ENCODE measurements around the gene CLPTM1L.
"Not testable (repeated sequence)": the region's sequence is repeated elsewhere in the genome, so short reads cannot be mapped to it uniquely, and the experiment has no call there.

CLPTM1L gene

DNA sequence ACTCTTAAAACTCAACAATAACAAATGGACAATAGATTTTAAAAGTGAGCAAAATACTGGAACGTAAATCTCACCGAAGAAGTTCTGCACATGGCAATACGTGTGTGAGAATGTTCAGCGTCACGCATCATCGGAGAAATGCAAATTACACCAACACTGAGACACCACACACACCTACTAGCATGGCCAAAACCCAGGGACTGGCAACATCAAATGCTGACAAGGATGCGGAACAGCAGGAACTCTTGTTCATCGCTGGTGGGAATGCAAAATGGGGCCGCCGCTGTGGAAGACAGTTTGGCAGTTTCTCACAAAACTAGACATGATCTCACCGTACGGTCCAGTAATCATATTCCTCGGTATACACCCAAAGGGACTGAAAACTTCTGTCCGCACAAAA, 21.6 kb upstream of the CLPTM1L start:
- Histone ChIP-seq H3K9me3 (ENCODE audit: control insufficient read depth in 1 of 2, low read length in 2 of 2) (no peaks in the 10 kb centered on the region), H3K4me3 (ENCODE audit: low read depth in 1 of 2, low read length in 2 of 2) (no peak overlapping the region), H3K4me1 (ENCODE audit: control insufficient read depth in 1 of 2, insufficient read depth in 2 of 2, low read length in 2 of 2) (no peaks in the 10 kb centered on the region), H3K27ac (ENCODE audit: low read length) (no peak overlapping the region), H3K36me3 (ENCODE audit: control insufficient read depth in 1 of 2, insufficient read depth in 2 of 2, low read length in 2 of 2) (no peaks in the 10 kb centered on the region), H3K27me3 (ENCODE audit: low read depth, low read length) (no peaks in the 10 kb centered on the region)

DNA sequence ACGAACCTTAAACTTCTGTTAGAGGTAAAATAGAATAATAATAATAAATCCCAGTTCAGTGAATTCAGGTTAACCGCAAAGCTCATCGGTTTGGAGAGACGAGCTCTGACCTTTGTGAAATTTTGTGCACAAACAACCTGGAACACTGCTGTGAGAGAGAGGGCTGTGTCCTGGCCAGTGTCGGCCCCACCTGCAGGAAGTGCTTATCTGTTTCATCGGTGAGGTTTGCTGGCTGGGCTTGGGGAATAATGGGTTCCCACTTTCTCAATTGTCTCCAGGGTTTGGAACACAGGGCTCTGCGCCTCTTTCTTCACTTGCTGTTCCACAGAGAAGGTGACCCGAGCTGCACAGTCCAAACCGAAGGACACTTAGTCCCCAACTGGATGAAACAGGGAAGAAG, 19.3 kb upstream of the CLPTM1L start:
- Histone ChIP-seq H3K4me3 (ENCODE audit: low read depth in 1 of 2, low read length in 2 of 2) (no peak overlapping the region), H3K27ac (ENCODE audit: low read length) (no peak overlapping the region), H3K27me3 (ENCODE audit: low read depth, low read length) (peaks cover 4% of the 10 kb centered on the region), H3K9me3 (ENCODE audit: control insufficient read depth in 1 of 2, low read length in 2 of 2) (no peaks in the 10 kb centered on the region), H3K36me3 (ENCODE audit: control insufficient read depth in 1 of 2, insufficient read depth in 2 of 2, low read length in 2 of 2) (no peaks in the 10 kb centered on the region), H3K4me1 (ENCODE audit: control insufficient read depth in 1 of 2, insufficient read depth in 2 of 2, low read length in 2 of 2) (no peaks in the 10 kb centered on the region)

DNA sequence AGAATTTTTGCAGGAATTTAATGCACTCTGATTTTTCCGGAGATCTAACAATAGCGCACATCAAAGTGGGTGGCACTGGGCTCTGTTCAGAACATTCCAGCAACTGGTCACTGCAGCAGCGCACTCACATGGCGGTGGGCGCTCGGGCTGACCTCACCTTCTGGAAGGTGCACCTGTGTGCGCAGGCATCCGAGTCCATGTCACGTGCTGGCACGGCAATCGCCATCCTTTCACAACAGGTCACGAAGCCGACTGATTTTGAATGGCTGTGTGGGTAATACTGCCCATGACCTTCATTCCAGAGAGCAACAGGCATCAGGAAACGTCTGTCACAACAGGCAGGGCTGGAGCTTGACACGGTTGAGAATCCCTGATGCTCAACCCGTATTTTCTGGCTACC, 18.7 kb upstream of the CLPTM1L start:
- Histone ChIP-seq H3K36me3 (ENCODE audit: control insufficient read depth in 1 of 2, insufficient read depth in 2 of 2, low read length in 2 of 2) (no peaks in the 10 kb centered on the region), H3K4me1 (ENCODE audit: control insufficient read depth in 1 of 2, insufficient read depth in 2 of 2, low read length in 2 of 2) (no peaks in the 10 kb centered on the region), H3K4me3 (ENCODE audit: low read depth in 1 of 2, low read length in 2 of 2) (no peak overlapping the region), H3K27me3 (ENCODE audit: low read depth, low read length) (peaks cover 4% of the 10 kb centered on the region), H3K9me3 (ENCODE audit: control insufficient read depth in 1 of 2, low read length in 2 of 2) (no peaks in the 10 kb centered on the region), H3K27ac (ENCODE audit: low read length) (no peak overlapping the region)

DNA sequence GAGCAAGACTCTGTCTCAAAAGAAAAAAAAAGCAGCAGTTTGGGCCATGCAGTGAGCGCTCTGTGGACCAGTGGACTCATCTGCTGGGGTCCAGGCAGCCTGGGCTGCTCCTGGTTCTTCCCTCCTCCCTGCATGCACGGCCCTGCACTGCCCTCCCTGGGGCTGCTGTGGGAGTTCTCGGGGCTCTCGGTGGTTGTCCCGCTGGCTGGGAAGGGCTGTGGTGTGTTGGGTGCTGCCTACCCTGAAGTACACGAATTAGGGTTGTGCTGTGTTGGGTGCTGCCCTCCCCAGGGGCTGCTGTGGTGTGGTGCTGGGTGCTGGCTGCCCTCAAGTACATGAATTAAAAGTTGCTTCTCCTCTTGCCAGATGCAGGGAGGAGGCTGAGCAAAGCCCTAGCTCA, 18.3 kb upstream of the CLPTM1L start:
- H3K27ac ChIP-seq (ENCODE audit: low read length): no peak overlapping the region
- no peak overlapping the region for H3K4me3 ChIP-seq (ENCODE audit: low read depth in 1 of 2, low read length in 2 of 2)
- H3K36me3 ChIP-seq (ENCODE audit: control insufficient read depth in 1 of 2, insufficient read depth in 2 of 2, low read length in 2 of 2): no peaks in the 10 kb centered on the region
- H3K27me3 ChIP-seq (ENCODE audit: low read depth, low read length): peaks cover 4% of the 10 kb centered on the region
- no peaks in the 10 kb centered on the region for H3K9me3 ChIP-seq (ENCODE audit: control insufficient read depth in 1 of 2, low read length in 2 of 2)
- H3K4me1 ChIP-seq (ENCODE audit: control insufficient read depth in 1 of 2, insufficient read depth in 2 of 2, low read length in 2 of 2): no peaks in the 10 kb centered on the region

DNA sequence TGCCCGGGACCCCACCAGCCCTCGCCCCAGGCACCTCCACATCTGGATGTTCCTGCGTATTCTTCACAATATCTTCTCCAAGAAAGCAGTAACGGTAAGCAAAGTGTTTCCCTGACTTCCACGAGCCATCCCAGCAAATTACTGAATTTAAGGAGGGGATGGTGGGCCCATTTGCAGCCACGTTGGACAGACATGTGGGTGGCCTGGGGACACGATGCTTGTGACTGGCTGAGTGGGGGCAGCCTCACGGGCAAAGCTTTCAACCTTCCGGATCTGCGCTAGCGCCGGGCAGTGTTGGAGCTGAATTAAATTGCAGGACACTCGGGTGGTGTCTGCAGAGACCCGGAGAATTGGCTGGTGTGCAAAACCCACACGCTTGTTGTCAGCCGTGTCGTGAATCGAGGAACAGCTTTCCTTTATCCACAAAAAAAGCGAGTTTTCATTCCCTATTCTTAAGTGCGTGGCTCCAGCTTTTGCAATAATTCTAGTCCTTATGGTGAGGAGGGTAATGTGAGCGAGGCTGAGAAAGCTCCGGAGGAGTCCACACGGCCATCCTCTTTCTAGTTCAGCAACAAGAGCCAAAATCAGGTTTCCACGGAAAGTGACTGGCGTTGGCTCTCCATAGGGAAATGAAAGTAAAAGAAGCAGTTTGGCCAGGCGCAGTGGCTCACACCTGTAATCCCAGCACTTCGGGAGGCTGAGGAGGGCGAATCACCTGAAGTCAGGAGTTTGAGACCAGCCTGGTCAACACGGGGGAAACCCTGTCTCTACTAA, 17.5 kb upstream of the CLPTM1L start:
- Histone ChIP-seq H3K4me3 (ENCODE audit: low read depth in 1 of 2, low read length in 2 of 2) (no peak overlapping the region), H3K27ac (ENCODE audit: low read length) (no peak overlapping the region), H3K36me3 (ENCODE audit: control insufficient read depth in 1 of 2, insufficient read depth in 2 of 2, low read length in 2 of 2) (no peaks in the 10 kb centered on the region), H3K4me1 (ENCODE audit: control insufficient read depth in 1 of 2, insufficient read depth in 2 of 2, low read length in 2 of 2) (no peaks in the 10 kb centered on the region), H3K27me3 (ENCODE audit: low read depth, low read length) (peaks cover 4% of the 10 kb centered on the region), H3K9me3 (ENCODE audit: control insufficient read depth in 1 of 2, low read length in 2 of 2) (no peaks in the 10 kb centered on the region)

DNA sequence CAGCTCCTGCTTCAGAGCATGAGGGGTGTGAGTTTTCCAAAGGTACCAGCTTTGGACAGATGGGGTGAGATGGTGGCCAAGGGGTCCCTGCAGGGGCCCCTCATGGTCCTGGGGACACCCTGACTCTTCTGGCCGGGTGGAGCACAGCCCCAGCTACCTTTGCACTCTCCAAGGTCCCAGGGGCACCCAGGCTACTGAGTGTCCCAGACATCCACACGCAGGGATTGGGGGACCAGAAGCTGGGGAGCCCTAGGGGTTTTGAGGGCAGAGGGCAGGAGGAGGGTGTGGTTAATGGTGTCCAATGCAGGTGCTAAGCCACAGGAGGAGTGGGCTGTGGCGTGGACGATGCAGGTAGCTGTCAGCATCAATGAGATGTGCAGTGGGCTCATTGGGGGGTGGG, 16.0 kb upstream of the CLPTM1L start:
- Histone ChIP-seq H3K27ac (ENCODE audit: low read length) (no peak overlapping the region), H3K27me3 (ENCODE audit: low read depth, low read length) (peaks cover 4% of the 10 kb centered on the region), H3K9me3 (ENCODE audit: control insufficient read depth in 1 of 2, low read length in 2 of 2) (no peaks in the 10 kb centered on the region)

DNA sequence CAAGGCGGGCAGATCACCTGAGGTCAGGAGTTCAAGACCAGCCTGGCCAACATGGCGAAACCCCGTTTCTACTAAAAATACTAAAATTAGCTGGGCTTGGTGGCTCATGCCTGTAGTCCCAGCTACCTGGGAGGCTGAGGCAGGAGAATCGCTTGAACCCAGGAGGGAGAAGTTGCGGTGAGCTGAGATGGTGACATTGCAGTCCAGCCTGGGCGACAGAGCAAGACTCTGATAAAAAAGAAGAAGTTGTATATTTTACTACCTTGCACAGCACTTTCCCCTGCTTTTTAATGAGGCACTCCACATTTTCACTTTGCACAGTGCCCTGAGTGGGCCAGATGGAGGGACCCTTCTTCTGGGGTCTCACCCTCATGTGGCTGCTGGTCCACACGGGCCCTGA, 15.5 kb upstream of the CLPTM1L start:
- H3K9me3 ChIP-seq (ENCODE audit: control insufficient read depth in 1 of 2, low read length in 2 of 2); H3K4me3 ChIP-seq (ENCODE audit: low read depth in 1 of 2, low read length in 2 of 2); H3K27ac ChIP-seq (ENCODE audit: low read length); H3K27me3 ChIP-seq (ENCODE audit: low read depth, low read length); H3K4me1 ChIP-seq (ENCODE audit: control insufficient read depth in 1 of 2, insufficient read depth in 2 of 2, low read length in 2 of 2); H3K36me3 ChIP-seq (ENCODE audit: control insufficient read depth in 1 of 2, insufficient read depth in 2 of 2, low read length in 2 of 2): not testable (repeated sequence)

More for the DNA sequence above, 16.0 kb upstream of the CLPTM1L start:
- no peak overlapping the region for H3K4me3 ChIP-seq (ENCODE audit: low read depth in 1 of 2, low read length in 2 of 2)
- H3K4me1 ChIP-seq (ENCODE audit: control insufficient read depth in 1 of 2, insufficient read depth in 2 of 2, low read length in 2 of 2): no peaks in the 10 kb centered on the region
- no peaks in the 10 kb centered on the region for H3K36me3 ChIP-seq (ENCODE audit: control insufficient read depth in 1 of 2, insufficient read depth in 2 of 2, low read length in 2 of 2)

DNA sequence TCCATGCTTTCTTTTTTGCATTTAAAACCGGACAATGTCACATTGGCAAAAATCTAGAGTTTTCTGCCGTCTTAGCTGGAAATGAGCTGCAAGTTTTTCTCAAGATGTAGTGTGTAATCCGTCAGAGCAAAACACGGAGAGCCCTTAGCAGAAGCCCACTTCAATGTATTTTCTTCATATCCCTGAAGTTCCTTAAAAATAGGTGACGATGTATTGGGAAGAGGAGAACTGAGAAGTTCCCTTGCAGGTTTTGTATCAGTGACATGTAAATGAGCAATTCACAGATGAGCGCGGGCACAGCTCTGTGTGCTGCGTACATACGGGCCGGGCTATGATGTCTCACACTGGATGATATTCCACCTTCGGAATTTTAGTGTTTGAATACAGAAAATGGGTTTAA, 14.8 kb upstream of the CLPTM1L start:
- peaks cover 4% of the 10 kb centered on the region for H3K27me3 ChIP-seq (ENCODE audit: low read depth, low read length)
- no peaks in the 10 kb centered on the region for H3K36me3 ChIP-seq (ENCODE audit: control insufficient read depth in 1 of 2, insufficient read depth in 2 of 2, low read length in 2 of 2)
- H3K27ac ChIP-seq (ENCODE audit: low read length): no peak overlapping the region
- no peaks in the 10 kb centered on the region for H3K9me3 ChIP-seq (ENCODE audit: control insufficient read depth in 1 of 2, low read length in 2 of 2)
- H3K4me3 ChIP-seq (ENCODE audit: low read depth in 1 of 2, low read length in 2 of 2): no peak overlapping the region
- no peaks in the 10 kb centered on the region for H3K4me1 ChIP-seq (ENCODE audit: control insufficient read depth in 1 of 2, insufficient read depth in 2 of 2, low read length in 2 of 2)

DNA sequence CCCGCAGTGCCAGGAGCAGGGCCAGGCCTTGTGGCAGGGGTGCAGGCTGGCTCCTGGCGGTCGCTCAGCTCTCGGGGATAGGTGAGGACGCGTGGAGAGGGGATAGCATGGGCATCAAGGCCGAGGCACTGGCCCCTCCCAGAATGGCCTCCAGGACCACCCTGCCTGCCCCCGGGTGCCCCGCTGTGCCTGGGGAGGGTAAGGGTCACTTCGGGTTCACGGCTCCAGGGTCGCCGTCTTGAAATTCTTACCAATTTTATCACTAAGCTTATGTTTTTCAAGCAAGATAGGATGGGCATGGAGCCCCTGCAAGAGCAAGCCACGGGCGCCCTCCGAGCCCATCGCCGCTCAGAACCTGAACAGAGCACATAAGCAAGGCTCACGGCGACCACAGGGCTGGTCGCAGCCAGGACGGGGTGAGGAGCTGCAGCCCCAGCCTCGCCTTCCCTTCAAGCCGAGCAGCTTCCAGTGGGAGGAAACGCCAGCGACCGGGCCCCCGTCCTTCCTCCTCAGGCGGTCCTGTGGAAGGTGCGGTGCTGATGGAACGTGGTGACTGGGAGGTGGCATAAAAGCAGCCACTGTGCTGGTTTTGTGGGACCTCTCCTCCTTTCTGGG, 14.2 kb upstream of the CLPTM1L start:
- Histone ChIP-seq H3K36me3 (ENCODE audit: control insufficient read depth in 1 of 2, insufficient read depth in 2 of 2, low read length in 2 of 2) (no peaks in the 10 kb centered on the region), H3K27me3 (ENCODE audit: low read depth, low read length) (peaks cover 4% of the 10 kb centered on the region), H3K9me3 (ENCODE audit: control insufficient read depth in 1 of 2, low read length in 2 of 2) (no peaks in the 10 kb centered on the region), H3K4me3 (ENCODE audit: low read depth in 1 of 2, low read length in 2 of 2) (no peak overlapping the region), H3K4me1 (ENCODE audit: control insufficient read depth in 1 of 2, insufficient read depth in 2 of 2, low read length in 2 of 2) (no peaks in the 10 kb centered on the region), H3K27ac (ENCODE audit: low read length) (no peak overlapping the region)

DNA sequence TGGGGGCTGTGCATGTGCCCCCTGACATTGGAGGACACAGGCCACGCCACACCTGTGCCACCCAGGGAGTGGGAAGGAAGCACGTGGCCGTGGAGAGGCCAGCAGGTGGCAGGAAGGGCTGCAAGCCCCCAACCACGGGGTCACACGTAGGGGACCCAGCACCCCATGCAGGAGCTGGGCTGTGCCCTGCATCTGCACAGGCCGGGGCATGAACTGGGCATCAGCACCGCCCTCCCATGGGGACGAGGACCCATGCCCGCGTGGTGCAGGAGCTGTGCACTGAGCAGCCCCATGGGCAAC, 13.8 kb upstream of the CLPTM1L start:
- Histone ChIP-seq H3K4me3 (ENCODE audit: low read depth in 1 of 2, low read length in 2 of 2) (no peak overlapping the region), H3K36me3 (ENCODE audit: control insufficient read depth in 1 of 2, insufficient read depth in 2 of 2, low read length in 2 of 2) (no peaks in the 10 kb centered on the region), H3K4me1 (ENCODE audit: control insufficient read depth in 1 of 2, insufficient read depth in 2 of 2, low read length in 2 of 2) (no peaks in the 10 kb centered on the region), H3K9me3 (ENCODE audit: control insufficient read depth in 1 of 2, low read length in 2 of 2) (no peaks in the 10 kb centered on the region), H3K27me3 (ENCODE audit: low read depth, low read length) (peaks cover 4% of the 10 kb centered on the region), H3K27ac (ENCODE audit: low read length) (no peak overlapping the region)

DNA sequence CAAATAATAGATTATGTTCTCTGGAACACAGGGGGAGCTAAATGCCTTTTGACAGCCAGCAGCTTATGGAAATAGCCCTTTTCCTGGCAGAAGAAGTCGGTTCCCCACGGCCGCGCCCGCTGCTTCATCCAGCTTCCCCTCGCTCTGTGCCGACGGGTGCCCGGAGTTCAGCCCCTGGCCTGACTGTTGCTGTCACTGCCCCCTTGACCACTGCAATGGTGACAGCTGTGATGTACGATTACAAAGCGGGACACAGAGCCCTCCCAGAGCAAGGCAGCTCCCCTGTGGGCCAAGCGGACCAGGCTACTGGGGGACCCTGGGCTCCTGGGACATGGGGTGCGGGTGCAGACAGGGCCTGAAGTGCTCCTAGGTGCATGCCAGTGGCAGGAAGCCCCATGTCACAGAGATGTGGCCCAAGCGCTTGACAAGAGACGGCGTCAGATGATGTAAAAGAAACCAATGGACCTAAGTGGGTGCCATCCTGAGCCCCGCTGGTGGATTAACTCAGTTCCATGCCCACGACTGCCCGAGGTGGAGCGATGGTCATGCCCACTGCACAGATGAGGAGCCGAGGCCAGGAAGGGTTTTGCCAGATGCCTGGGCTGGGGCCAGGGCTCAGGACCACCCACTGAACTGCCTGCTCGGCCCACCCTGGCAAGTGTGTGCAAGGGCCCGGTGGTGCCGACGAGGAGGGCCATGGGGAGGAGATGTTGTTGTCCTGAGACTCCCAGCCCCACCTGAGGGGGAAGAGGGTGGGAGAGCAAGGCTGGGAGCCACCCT, 13.2 kb upstream of the CLPTM1L start:
- no peak overlapping the region for H3K4me3 ChIP-seq (ENCODE audit: low read depth in 1 of 2, low read length in 2 of 2)
- no peaks in the 10 kb centered on the region for H3K9me3 ChIP-seq (ENCODE audit: control insufficient read depth in 1 of 2, low read length in 2 of 2)
- H3K27me3 ChIP-seq (ENCODE audit: low read depth, low read length): peaks cover 4% of the 10 kb centered on the region
- H3K36me3 ChIP-seq (ENCODE audit: control insufficient read depth in 1 of 2, insufficient read depth in 2 of 2, low read length in 2 of 2): no peaks in the 10 kb centered on the region
- no peak overlapping the region for H3K27ac ChIP-seq (ENCODE audit: low read length)
- H3K4me1 ChIP-seq (ENCODE audit: control insufficient read depth in 1 of 2, insufficient read depth in 2 of 2, low read length in 2 of 2): no peaks in the 10 kb centered on the region

Data from muscle layer of duodenum (tissue), 2 donors.